Measurements from ENCODE around the gene SNX3. TPM values are rescaled to one million over a fixed set of nuclear protein-coding genes. Genes with fewer than 3 reads are reported as not detected.

SNX3 gene
- total RNA-seq, 5 donors from 2014 or later (not counting 1 experiment from before 2014, with no cell fraction given), result 50.1 to 61.4 (median 51.3) TPM

- DNase-seq, result no peak
- Histone ChIP-seq H3K4me3 (ENCODE audit: control insufficient read depth in 1 of 2, extremely low read depth in 1 of 2, low read length in 1 of 2) (no peak overlapping the region), H3K36me3 (ENCODE audit: control insufficient read depth in 2 of 2, extremely low read depth in 1 of 2, insufficient read depth in 1 of 2, low read length in 1 of 2) (no peaks in the 10 kb centered on the region), H3K27ac (ENCODE audit: low read length) (no peak overlapping the region), H3K4me1 (ENCODE audit: control insufficient read depth in 1 of 2, extremely low read depth in 1 of 2, insufficient read depth in 2 of 2, low read length in 2 of 2) (no peaks in the 10 kb centered on the region), H3K9me3 (no peaks in the 10 kb centered on the region), H3K27me3 (replicated peaks in 1 of 2; ENCODE audit: control insufficient read depth in 2 of 2, extremely low read depth in 1 of 2, insufficient read depth in 2 of 2, low read length in 1 of 2) (peaks cover 2 to 18% of the 10 kb centered on the region in 2 experiments)
- 96% methylated on average over 6 of the region's 8 CpGs for WGBS (ENCODE audit: insufficient coverage)
- Mint-ChIP-seq H3K36me3 (no peaks in the 10 kb centered on the region), H3K27ac (no peak overlapping the region), H3K4me1 (no peaks in the 10 kb centered on the region), H3K9me3 (peaks cover 0 to 1% (median 0%) of the 10 kb centered on the region in 3 donors), H3K27me3 (peaks cover 17 to 20% of the 10 kb centered on the region in 2 donors), H3K4me3 (no peak overlapping the region)
- ChIA-PET POLR2A (no interaction called here), CTCF (no interaction called here)
- ATAC-seq (replicated peaks in 1 of 4), result no peak
Observed at GRCh38 chr6:108194503-108194902, 66.3 kb downstream of the SNX3 start.

DNA sequence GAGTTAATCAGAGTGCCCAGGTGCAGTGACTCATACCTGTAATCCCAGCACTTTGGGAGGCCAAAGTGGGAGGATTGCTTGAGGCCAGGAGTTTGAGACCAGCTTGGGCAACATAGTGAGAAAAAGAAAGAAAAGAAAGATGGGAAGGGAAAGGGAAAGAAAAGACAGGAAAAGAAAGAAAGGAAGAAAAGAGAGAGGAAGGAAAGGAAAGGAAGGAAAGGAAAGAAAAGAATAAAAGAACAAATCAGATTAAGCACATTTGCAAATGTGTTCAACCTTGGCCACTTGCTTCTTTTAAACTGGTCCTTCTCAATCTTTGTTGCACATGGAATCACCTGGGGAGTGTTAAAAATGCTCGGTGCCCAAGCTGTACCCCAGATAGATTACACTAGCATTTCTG is 67.0 kb downstream of the SNX3 start:
- no CpG with 5 or more reads among the region's 1 CpG for WGBS (ENCODE audit: insufficient coverage)
- no peaks in the 10 kb centered on the region for H3K36me3 Mint-ChIP-seq
- H3K4me1 Mint-ChIP-seq, result no peaks in the 10 kb centered on the region
- H3K9me3 ChIP-seq, result no peaks in the 10 kb centered on the region
- CTCF ChIA-PET, result no interaction called here
- no peak for ATAC-seq (replicated peaks in 1 of 4)
- peaks cover 17 to 26% of the 10 kb centered on the region in 2 donors for H3K27me3 Mint-ChIP-seq
- no peak for DNase-seq
- H3K36me3 ChIP-seq (ENCODE audit: control insufficient read depth in 2 of 2, extremely low read depth in 1 of 2, insufficient read depth in 1 of 2, low read length in 1 of 2), result no peaks in the 10 kb centered on the region
- H3K27ac Mint-ChIP-seq, result no peak overlapping the region
- peaks cover 4 to 18% of the 10 kb centered on the region in 2 experiments for H3K27me3 ChIP-seq (replicated peaks in 1 of 2; ENCODE audit: control insufficient read depth in 2 of 2, extremely low read depth in 1 of 2, insufficient read depth in 2 of 2, low read length in 1 of 2)
- no peak overlapping the region for H3K4me3 ChIP-seq (ENCODE audit: control insufficient read depth in 1 of 2, extremely low read depth in 1 of 2, low read length in 1 of 2)
- H3K4me1 ChIP-seq (ENCODE audit: control insufficient read depth in 1 of 2, extremely low read depth in 1 of 2, insufficient read depth in 2 of 2, low read length in 2 of 2), result no peaks in the 10 kb centered on the region
- H3K9me3 Mint-ChIP-seq, result peaks cover 0 to 4% (median 0%) of the 10 kb centered on the region in 3 donors
- no peak overlapping the region for H3K4me3 Mint-ChIP-seq
- H3K27ac ChIP-seq (ENCODE audit: low read length), result no peak overlapping the region
- POLR2A ChIA-PET, result no interaction called here

GRCh38 chr6:108193131-108193530 is 67.7 kb downstream of the SNX3 start:
- H3K27ac Mint-ChIP-seq, result no peak overlapping the region
- 100% methylated on average over 1 of the region's 1 CpG for WGBS (ENCODE audit: insufficient coverage)
- CTCF ChIA-PET, result no interaction called here
- H3K27me3 Mint-ChIP-seq, result peaks cover 17 to 27% of the 10 kb centered on the region in 2 donors
- no peak overlapping the region for H3K4me3 Mint-ChIP-seq
- H3K4me1 ChIP-seq (ENCODE audit: control insufficient read depth in 1 of 2, extremely low read depth in 1 of 2, insufficient read depth in 2 of 2, low read length in 2 of 2), result no peaks in the 10 kb centered on the region
- H3K27ac ChIP-seq (ENCODE audit: low read length), result no peak overlapping the region
- DNase-seq (no peak), ATAC-seq (replicated peaks in 1 of 4) (no peak)
- H3K27me3 ChIP-seq (replicated peaks in 1 of 2; ENCODE audit: control insufficient read depth in 2 of 2, extremely low read depth in 1 of 2, insufficient read depth in 2 of 2, low read length in 1 of 2), result peaks cover 7 to 18% of the 10 kb centered on the region in 2 experiments
- no peaks in the 10 kb centered on the region for H3K36me3 ChIP-seq (ENCODE audit: control insufficient read depth in 2 of 2, extremely low read depth in 1 of 2, insufficient read depth in 1 of 2, low read length in 1 of 2)
- H3K4me1 Mint-ChIP-seq, result no peaks in the 10 kb centered on the region
- POLR2A ChIA-PET, result no interaction called here
- H3K36me3 Mint-ChIP-seq, result no peaks in the 10 kb centered on the region
- peaks cover 0 to 4% (median 0%) of the 10 kb centered on the region in 3 donors for H3K9me3 Mint-ChIP-seq
- H3K9me3 ChIP-seq, result no peaks in the 10 kb centered on the region
- H3K4me3 ChIP-seq (ENCODE audit: control insufficient read depth in 1 of 2, extremely low read depth in 1 of 2, low read length in 1 of 2), result no peak overlapping the region

DNA sequence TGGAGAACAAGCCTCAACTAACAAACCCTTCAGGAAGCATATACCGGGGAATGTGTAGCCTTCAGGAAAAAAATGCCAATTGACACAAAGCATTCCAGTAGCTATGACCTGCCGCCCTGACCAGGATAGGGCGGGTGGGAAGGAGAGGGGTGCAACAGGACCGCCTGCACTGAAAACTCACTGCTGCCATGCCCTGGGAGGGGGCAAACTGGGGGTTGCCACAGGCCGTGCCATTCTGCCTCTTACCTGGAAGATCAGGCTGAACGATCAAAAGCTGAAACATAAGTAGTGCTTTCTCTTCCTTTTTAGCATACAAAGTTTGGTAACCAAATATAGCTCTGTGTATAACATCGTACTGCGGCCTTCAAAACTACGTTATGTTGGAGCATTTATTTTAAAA is 73.3 kb downstream of the SNX3 start:
- H3K27ac Mint-ChIP-seq, result no peak overlapping the region
- DNase-seq (no peak), ATAC-seq (replicated peaks in 1 of 4) (no peak)
- CTCF ChIA-PET, result no interaction called here
- H3K4me1 ChIP-seq (ENCODE audit: control insufficient read depth in 1 of 2, extremely low read depth in 1 of 2, insufficient read depth in 2 of 2, low read length in 2 of 2), result no peaks in the 10 kb centered on the region
- H3K36me3 Mint-ChIP-seq, result no peaks in the 10 kb centered on the region
- peaks cover 0 to 4% (median 0%) of the 10 kb centered on the region in 3 donors for H3K9me3 Mint-ChIP-seq
- H3K36me3 ChIP-seq (ENCODE audit: control insufficient read depth in 2 of 2, extremely low read depth in 1 of 2, insufficient read depth in 1 of 2, low read length in 1 of 2), result no peaks in the 10 kb centered on the region
- H3K27ac ChIP-seq (ENCODE audit: low read length), result no peak overlapping the region
- H3K27me3 ChIP-seq (replicated peaks in 1 of 2; ENCODE audit: control insufficient read depth in 2 of 2, extremely low read depth in 1 of 2, insufficient read depth in 2 of 2, low read length in 1 of 2), result peaks cover 12 to 26% of the 10 kb centered on the region in 2 experiments
- H3K27me3 Mint-ChIP-seq, result peaks cover 29 to 43% of the 10 kb centered on the region in 2 donors
- no peak overlapping the region for H3K4me3 Mint-ChIP-seq
- no peak overlapping the region for H3K4me3 ChIP-seq (ENCODE audit: control insufficient read depth in 1 of 2, extremely low read depth in 1 of 2, low read length in 1 of 2)
- WGBS (ENCODE audit: insufficient coverage), result 93% methylated on average over 3 of the region's 9 CpGs
- H3K4me1 Mint-ChIP-seq, result no peaks in the 10 kb centered on the region
- POLR2A ChIA-PET, result no interaction called here
- H3K9me3 ChIP-seq, result no peaks in the 10 kb centered on the region

- ATAC-seq (replicated peaks in 1 of 4), result no peak
- CTCF ChIA-PET, result no interaction called here
Observed at GRCh38 chr6:108186226-108186625, 74.6 kb downstream of the SNX3 start.

DNA sequence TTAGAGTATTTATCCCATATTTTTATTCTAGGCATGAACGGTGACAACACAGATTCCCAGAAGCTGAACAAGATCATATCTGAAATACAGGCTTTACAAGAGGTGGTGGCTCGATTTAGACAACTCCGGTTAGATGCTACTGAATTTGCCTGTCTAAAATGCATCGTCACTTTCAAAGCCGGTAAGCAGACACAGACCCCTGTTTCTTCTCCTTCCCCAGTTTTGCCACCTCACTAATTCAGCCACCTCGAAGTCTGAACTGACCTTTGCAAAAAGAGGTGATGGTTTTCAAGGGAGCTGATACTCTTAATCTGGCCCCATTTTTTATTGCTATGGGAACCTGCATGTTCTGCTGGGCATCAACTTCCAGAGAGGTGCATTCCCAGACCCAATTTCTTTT is 80.1 kb downstream of the SNX3 start:
- WGBS (ENCODE audit: insufficient coverage), result 38% methylated on average over 3 of the region's 6 CpGs
- ATAC-seq (replicated peaks in 1 of 4) (no peak), DNase-seq (no peak)
- H3K4me1 Mint-ChIP-seq, result peaks cover 6 to 9% (median 6%) of the 10 kb centered on the region in 3 donors
- no peak overlapping the region for H3K27ac Mint-ChIP-seq
- Histone ChIP-seq H3K36me3 (ENCODE audit: control insufficient read depth in 2 of 2, extremely low read depth in 1 of 2, insufficient read depth in 1 of 2, low read length in 1 of 2) (no peaks in the 10 kb centered on the region), H3K27ac (ENCODE audit: low read length) (no peak overlapping the region), H3K4me1 (ENCODE audit: control insufficient read depth in 1 of 2, extremely low read depth in 1 of 2, insufficient read depth in 2 of 2, low read length in 2 of 2) (peaks cover 0 to 8% of the 10 kb centered on the region in 2 experiments), H3K9me3 (no peaks in the 10 kb centered on the region), H3K27me3 (replicated peaks in 1 of 2; ENCODE audit: control insufficient read depth in 2 of 2, extremely low read depth in 1 of 2, insufficient read depth in 2 of 2, low read length in 1 of 2) (peaks cover 24 to 49% of the 10 kb centered on the region in 2 experiments), H3K4me3 (ENCODE audit: control insufficient read depth in 1 of 2, extremely low read depth in 1 of 2, low read length in 1 of 2) (no peak overlapping the region)
- H3K9me3 Mint-ChIP-seq, result no peaks in the 10 kb centered on the region
- no peak overlapping the region for H3K4me3 Mint-ChIP-seq
- POLR2A ChIA-PET, result interaction anchor here in 1 of 2 donors (0.6 kb wide), 1 partner anchor 398 kb away, joined by 3 read pairs; no protein-coding TSS in a partner anchor
- CTCF ChIA-PET, result no interaction called here
- H3K36me3 Mint-ChIP-seq, result no peaks in the 10 kb centered on the region
- H3K27me3 Mint-ChIP-seq, result peaks cover 65 to 69% of the 10 kb centered on the region in 2 donors

More at GRCh38 chr6:108186226-108186625, 74.6 kb downstream of the SNX3 start:
- peaks cover 0 to 4% (median 0%) of the 10 kb centered on the region in 3 donors for H3K9me3 Mint-ChIP-seq
- Histone ChIP-seq H3K36me3 (ENCODE audit: control insufficient read depth in 2 of 2, extremely low read depth in 1 of 2, insufficient read depth in 1 of 2, low read length in 1 of 2) (no peaks in the 10 kb centered on the region), H3K27ac (ENCODE audit: low read length) (no peak overlapping the region), H3K4me3 (ENCODE audit: control insufficient read depth in 1 of 2, extremely low read depth in 1 of 2, low read length in 1 of 2) (no peak overlapping the region), H3K27me3 (replicated peaks in 1 of 2; ENCODE audit: control insufficient read depth in 2 of 2, extremely low read depth in 1 of 2, insufficient read depth in 2 of 2, low read length in 1 of 2) (peaks cover 15 to 29% of the 10 kb centered on the region in 2 experiments), H3K9me3 (no peaks in the 10 kb centered on the region), H3K4me1 (ENCODE audit: control insufficient read depth in 1 of 2, extremely low read depth in 1 of 2, insufficient read depth in 2 of 2, low read length in 2 of 2) (no peaks in the 10 kb centered on the region)
- no peaks in the 10 kb centered on the region for H3K4me1 Mint-ChIP-seq
- no peak overlapping the region for H3K27ac Mint-ChIP-seq
- POLR2A ChIA-PET, result no interaction called here
- H3K4me3 Mint-ChIP-seq, result no peak overlapping the region
- no CpG with 5 or more reads among the region's 2 CpGs for WGBS (ENCODE audit: insufficient coverage)
- H3K36me3 Mint-ChIP-seq, result no peaks in the 10 kb centered on the region
- DNase-seq, result no peak
- peaks cover 37 to 48% of the 10 kb centered on the region in 2 donors for H3K27me3 Mint-ChIP-seq

DNA sequence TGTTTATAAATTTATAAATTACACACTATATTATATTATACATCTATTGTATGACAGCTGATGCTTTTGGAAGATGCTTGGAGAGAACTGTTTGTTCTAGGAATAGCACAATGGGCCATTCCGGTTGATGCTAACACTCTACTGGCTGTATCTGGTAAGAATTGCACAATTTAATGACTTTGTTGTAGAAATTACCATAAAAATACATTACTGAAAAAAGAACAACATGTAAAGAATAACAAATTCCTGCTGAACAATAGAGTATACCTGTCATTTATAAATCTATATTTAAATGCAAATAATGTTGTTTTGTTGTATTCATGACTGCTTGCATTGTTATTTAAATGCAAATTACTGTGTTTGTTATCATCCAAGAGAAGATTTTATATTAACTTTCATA is 80.6 kb downstream of the SNX3 start:
- ChIA-PET POLR2A (no interaction called here), CTCF (no interaction called here)
- H3K4me1 Mint-ChIP-seq, result peaks cover 10 to 11% (median 10%) of the 10 kb centered on the region in 3 donors
- Histone ChIP-seq H3K4me3 (ENCODE audit: control insufficient read depth in 1 of 2, extremely low read depth in 1 of 2, low read length in 1 of 2) (no peak overlapping the region), H3K36me3 (ENCODE audit: control insufficient read depth in 2 of 2, extremely low read depth in 1 of 2, insufficient read depth in 1 of 2, low read length in 1 of 2) (no peaks in the 10 kb centered on the region), H3K27me3 (replicated peaks in 1 of 2; ENCODE audit: control insufficient read depth in 2 of 2, extremely low read depth in 1 of 2, insufficient read depth in 2 of 2, low read length in 1 of 2) (peaks cover 29 to 51% of the 10 kb centered on the region in 2 experiments), H3K9me3 (no peaks in the 10 kb centered on the region), H3K27ac (ENCODE audit: low read length) (no peak overlapping the region), H3K4me1 (ENCODE audit: control insufficient read depth in 1 of 2, extremely low read depth in 1 of 2, insufficient read depth in 2 of 2, low read length in 2 of 2) (peaks cover 0 to 13% of the 10 kb centered on the region in 2 experiments)
- WGBS (ENCODE audit: insufficient coverage), result no CpG with 5 or more reads among the region's 1 CpG
- no peak overlapping the region for H3K27ac Mint-ChIP-seq
- H3K27me3 Mint-ChIP-seq, result peaks cover 66 to 70% of the 10 kb centered on the region in 2 donors
- no peaks in the 10 kb centered on the region for H3K36me3 Mint-ChIP-seq
- H3K9me3 Mint-ChIP-seq, result no peaks in the 10 kb centered on the region
- DNase-seq, result no peak
- ATAC-seq (replicated peaks in 1 of 4), result no peak
- no peak overlapping the region for H3K4me3 Mint-ChIP-seq

All from T-cell (primary cell).